ENCODE results near the gene HMGB1.

- no peak for TF ChIP-seq GATA3 (IDR thresholded peaks at IDR 0.05; ENCODE audit: low read depth, low read length)
- TF ChIP-seq GATA2 (IDR thresholded peaks at IDR 0.05; ENCODE audit: low read depth, low read length): no peak
Observed at GRCh38 chr13:30477346-30478195, 11.8 kb upstream of the HMGB1 start.

Measured in SH-SY5Y (cell line).